Measurements from ENCODE around the gene SPPL2C.

The SPPL2C gene

GRCh38 chr17:45837603-45838002 is 7.1 kb upstream of the SPPL2C start:
- no peaks in the 10 kb centered on the region for H3K4me1 Mint-ChIP-seq
- CTCF ChIA-PET = no interaction called here
- H3K27me3 Mint-ChIP-seq = peaks cover 8% of the 10 kb centered on the region
- H3K27ac Mint-ChIP-seq = no peak overlapping the region
- H3K36me3 Mint-ChIP-seq = no peaks in the 10 kb centered on the region
- DNase-seq = no peak
- H3K4me3 Mint-ChIP-seq = no peak overlapping the region
- H3K9me3 Mint-ChIP-seq = no peaks in the 10 kb centered on the region

- CTCF ChIA-PET = interaction anchor here (1.3 kb wide), 1 partner anchor 196 kb away, joined by 3 read pairs; no protein-coding TSS in a partner anchor
Measured at GRCh38 chr17:45838751-45839295, 5.9 kb upstream of the SPPL2C start.

GRCh38 chr17:45839442-45839841 is 5.2 kb upstream of the SPPL2C start:
- CTCF ChIA-PET = interaction anchor here (1.3 to 1.7 kb wide), 2 partner anchors 8 to 197 kb away, joined by 3 to 4 read pairs; no protein-coding TSS in a partner anchor
- Mint-ChIP-seq H3K36me3 (no peaks in the 10 kb centered on the region), H3K9me3 (no peaks in the 10 kb centered on the region), H3K27me3 (peaks cover 10% of the 10 kb centered on the region), H3K4me1 (no peaks in the 10 kb centered on the region), H3K4me3 (no peak overlapping the region), H3K27ac (no peak overlapping the region)
- no peak for DNase-seq

More at GRCh38 chr17:45838751-45839295, 5.9 kb upstream of the SPPL2C start:
- H3K27me3 Mint-ChIP-seq = peaks cover 10% of the 10 kb centered on the region
- no peak overlapping the region for H3K4me3 Mint-ChIP-seq
- no peaks in the 10 kb centered on the region for H3K4me1 Mint-ChIP-seq
- no peak overlapping the region for H3K27ac Mint-ChIP-seq
- H3K9me3 Mint-ChIP-seq = no peaks in the 10 kb centered on the region
- DNase-seq = no peak
- no peaks in the 10 kb centered on the region for H3K36me3 Mint-ChIP-seq

- H3K4me1 Mint-ChIP-seq = no peaks in the 10 kb centered on the region
- H3K4me3 Mint-ChIP-seq = no peak overlapping the region
- H3K27ac Mint-ChIP-seq = no peak overlapping the region
- H3K27me3 Mint-ChIP-seq = peaks cover 10% of the 10 kb centered on the region
- H3K36me3 Mint-ChIP-seq = no peaks in the 10 kb centered on the region
- no peaks in the 10 kb centered on the region for H3K9me3 Mint-ChIP-seq
- no peak for DNase-seq
- CTCF ChIA-PET = interaction anchor here (1.7 kb wide), 1 partner anchor 10 kb away, joined by 4 read pairs; no protein-coding TSS in a partner anchor
Measured at GRCh38 chr17:45841186-45841585, 3.5 kb upstream of the SPPL2C start.

- no peak overlapping the region for H3K4me3 Mint-ChIP-seq
- no peaks in the 10 kb centered on the region for H3K4me1 Mint-ChIP-seq
- no peak for DNase-seq
- CTCF ChIA-PET = no interaction called here
- H3K36me3 Mint-ChIP-seq = no peaks in the 10 kb centered on the region
- no peaks in the 10 kb centered on the region for H3K9me3 Mint-ChIP-seq
- H3K27me3 Mint-ChIP-seq = peaks cover 8% of the 10 kb centered on the region
- H3K27ac Mint-ChIP-seq = no peak overlapping the region
Measured at GRCh38 chr17:45841883-45842525, 2.7 kb upstream of the SPPL2C start.

- H3K27ac Mint-ChIP-seq = no peak overlapping the region
- H3K4me3 Mint-ChIP-seq = no peak overlapping the region
- CTCF ChIA-PET = no interaction called here
- H3K27me3 Mint-ChIP-seq = peaks cover 4% of the 10 kb centered on the region
- H3K9me3 Mint-ChIP-seq = no peaks in the 10 kb centered on the region
- no peaks in the 10 kb centered on the region for H3K36me3 Mint-ChIP-seq
- H3K4me1 Mint-ChIP-seq = no peaks in the 10 kb centered on the region
- DNase-seq = no peak
Measured at GRCh38 chr17:45843722-45844121, 959 bp upstream of the SPPL2C start.

- H3K4me1 Mint-ChIP-seq = no peaks in the 10 kb centered on the region
- no peaks in the 10 kb centered on the region for H3K36me3 Mint-ChIP-seq
- no peak overlapping the region for H3K4me3 Mint-ChIP-seq
- H3K27me3 Mint-ChIP-seq = peaks cover 8% of the 10 kb centered on the region
- CTCF ChIA-PET = no interaction called here
- H3K9me3 Mint-ChIP-seq = no peaks in the 10 kb centered on the region
- peak overlapping the region; percentile 14 for H3K27ac Mint-ChIP-seq
- DNase-seq = no peak
Measured at GRCh38 chr17:45845376-45846185, 900 bp downstream of the SPPL2C start.

GRCh38 chr17:45846223-45846622 is 1.5 kb downstream of the SPPL2C start:
- CTCF ChIA-PET = no interaction called here
- H3K4me1 Mint-ChIP-seq = no peaks in the 10 kb centered on the region
- DNase-seq = no peak
- peaks cover 15% of the 10 kb centered on the region for H3K27me3 Mint-ChIP-seq
- no peak overlapping the region for H3K27ac Mint-ChIP-seq
- H3K9me3 Mint-ChIP-seq = no peaks in the 10 kb centered on the region
- no peaks in the 10 kb centered on the region for H3K36me3 Mint-ChIP-seq
- H3K4me3 Mint-ChIP-seq = no peak overlapping the region

- DNase-seq = no peak
- no peak overlapping the region for H3K27ac Mint-ChIP-seq
- H3K27me3 Mint-ChIP-seq = peaks cover 19% of the 10 kb centered on the region
- no peaks in the 10 kb centered on the region for H3K4me1 Mint-ChIP-seq
- no peaks in the 10 kb centered on the region for H3K9me3 Mint-ChIP-seq
- H3K4me3 Mint-ChIP-seq = no peak overlapping the region
- no peaks in the 10 kb centered on the region for H3K36me3 Mint-ChIP-seq
- CTCF ChIA-PET = no interaction called here
Measured at GRCh38 chr17:45846646-45847045, 2.0 kb downstream of the SPPL2C start.

- Mint-ChIP-seq H3K4me1 (no peaks in the 10 kb centered on the region), H3K27me3 (peaks cover 24% of the 10 kb centered on the region), H3K9me3 (no peaks in the 10 kb centered on the region), H3K27ac (no peak overlapping the region), H3K36me3 (no peaks in the 10 kb centered on the region), H3K4me3 (no peak overlapping the region)
- CTCF ChIA-PET = no interaction called here
- DNase-seq = no peak
Measured at GRCh38 chr17:45847101-45847500, 2.4 kb downstream of the SPPL2C start.

- no peaks in the 10 kb centered on the region for H3K36me3 Mint-ChIP-seq
- H3K27ac Mint-ChIP-seq = no peak overlapping the region
- no peak overlapping the region for H3K4me3 Mint-ChIP-seq
- H3K27me3 Mint-ChIP-seq = peaks cover 25% of the 10 kb centered on the region
- CTCF ChIA-PET = no interaction called here
- H3K9me3 Mint-ChIP-seq = no peaks in the 10 kb centered on the region
- DNase-seq = no peak
- H3K4me1 Mint-ChIP-seq = no peaks in the 10 kb centered on the region
Measured at GRCh38 chr17:45847747-45848146, 3.1 kb downstream of the SPPL2C start.

- Mint-ChIP-seq H3K4me3 (no peak overlapping the region), H3K27ac (no peak overlapping the region), H3K9me3 (no peaks in the 10 kb centered on the region), H3K27me3 (peaks cover 26% of the 10 kb centered on the region), H3K4me1 (no peaks in the 10 kb centered on the region), H3K36me3 (no peaks in the 10 kb centered on the region)
- DNase-seq = no peak
- CTCF ChIA-PET = no interaction called here
Measured at GRCh38 chr17:45848405-45848804, 3.7 kb downstream of the SPPL2C start.

GRCh38 chr17:45848868-45849535 is 4.3 kb downstream of the SPPL2C start:
- Mint-ChIP-seq H3K9me3 (no peaks in the 10 kb centered on the region), H3K27ac (no peak overlapping the region), H3K36me3 (no peaks in the 10 kb centered on the region), H3K27me3 (peaks cover 32% of the 10 kb centered on the region), H3K4me1 (no peaks in the 10 kb centered on the region), H3K4me3 (no peak overlapping the region)
- CTCF ChIA-PET = no interaction called here
- DNase-seq = no peak

- Mint-ChIP-seq H3K27ac (no peak overlapping the region), H3K27me3 (peaks cover 37% of the 10 kb centered on the region), H3K9me3 (no peaks in the 10 kb centered on the region), H3K36me3 (no peaks in the 10 kb centered on the region), H3K4me3 (no peak overlapping the region), H3K4me1 (no peaks in the 10 kb centered on the region)
- no peak for DNase-seq
- CTCF ChIA-PET = no interaction called here
Measured at GRCh38 chr17:45849536-45849990, 4.9 kb downstream of the SPPL2C start.

Data from activated naive CD4-positive, alpha-beta T cell treated with anti-CD3 and anti-CD28 coated beads, Interleukin-2, amount 10 ng/mL, durations not matched to agents 7 days and 5 days (primary cell).